IPS-11a (cell line): ENCODE results near the gene TNS1.

Experiments
- H3K4me3 ChIP-seq: one replicate; pipeline ENCODE4 v1.5.1; 2013; ENCODE audit warnings: low read depth, low read length, control low read depth

TNS1 gene

DNA sequence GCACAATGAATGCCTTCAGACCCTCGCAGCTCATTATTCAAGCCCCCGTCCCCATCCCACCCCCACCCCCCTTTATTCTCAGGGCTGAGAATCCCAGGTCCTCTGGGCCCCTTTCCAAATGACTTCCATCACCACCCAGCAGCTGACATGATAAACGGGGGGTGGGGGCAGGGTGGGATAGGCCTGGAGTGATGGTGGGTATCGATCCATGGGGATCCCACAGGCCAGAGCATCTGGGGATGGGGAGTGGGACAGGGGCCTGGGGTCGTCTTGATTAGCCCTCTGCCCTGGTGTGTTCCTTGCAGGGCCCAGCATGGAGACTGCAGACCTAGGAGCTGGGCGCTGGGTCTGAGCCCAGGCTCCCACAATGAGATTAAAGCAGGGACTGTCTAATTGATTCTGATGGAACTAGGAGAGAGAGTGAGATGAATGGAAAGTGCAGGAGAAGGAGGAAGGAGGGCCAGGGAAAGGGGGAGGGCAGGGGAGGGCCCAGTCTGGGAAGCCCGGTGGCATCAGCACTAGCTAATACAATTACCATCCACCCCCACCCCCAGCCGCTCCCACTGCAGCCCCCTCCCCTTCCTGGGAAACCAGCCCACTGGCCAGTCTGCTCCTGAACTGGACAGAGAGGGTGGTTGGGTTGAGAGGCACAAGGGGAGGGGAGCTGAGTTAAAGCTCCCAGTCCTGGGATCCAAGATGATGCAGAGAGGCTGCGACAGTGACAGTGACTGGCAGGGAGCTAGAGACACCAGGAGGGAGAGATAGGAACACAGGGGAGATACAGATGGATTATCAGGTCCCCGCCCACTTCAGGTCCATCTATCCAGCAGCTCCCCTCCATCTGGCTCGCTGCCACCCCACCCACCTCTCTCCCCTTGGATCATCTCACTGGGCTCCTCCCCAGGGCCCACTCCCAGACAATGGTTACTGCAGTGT, 13.1 kb upstream of the TNS1 start:
- no peak overlapping the region for H3K4me3 ChIP-seq

DNA sequence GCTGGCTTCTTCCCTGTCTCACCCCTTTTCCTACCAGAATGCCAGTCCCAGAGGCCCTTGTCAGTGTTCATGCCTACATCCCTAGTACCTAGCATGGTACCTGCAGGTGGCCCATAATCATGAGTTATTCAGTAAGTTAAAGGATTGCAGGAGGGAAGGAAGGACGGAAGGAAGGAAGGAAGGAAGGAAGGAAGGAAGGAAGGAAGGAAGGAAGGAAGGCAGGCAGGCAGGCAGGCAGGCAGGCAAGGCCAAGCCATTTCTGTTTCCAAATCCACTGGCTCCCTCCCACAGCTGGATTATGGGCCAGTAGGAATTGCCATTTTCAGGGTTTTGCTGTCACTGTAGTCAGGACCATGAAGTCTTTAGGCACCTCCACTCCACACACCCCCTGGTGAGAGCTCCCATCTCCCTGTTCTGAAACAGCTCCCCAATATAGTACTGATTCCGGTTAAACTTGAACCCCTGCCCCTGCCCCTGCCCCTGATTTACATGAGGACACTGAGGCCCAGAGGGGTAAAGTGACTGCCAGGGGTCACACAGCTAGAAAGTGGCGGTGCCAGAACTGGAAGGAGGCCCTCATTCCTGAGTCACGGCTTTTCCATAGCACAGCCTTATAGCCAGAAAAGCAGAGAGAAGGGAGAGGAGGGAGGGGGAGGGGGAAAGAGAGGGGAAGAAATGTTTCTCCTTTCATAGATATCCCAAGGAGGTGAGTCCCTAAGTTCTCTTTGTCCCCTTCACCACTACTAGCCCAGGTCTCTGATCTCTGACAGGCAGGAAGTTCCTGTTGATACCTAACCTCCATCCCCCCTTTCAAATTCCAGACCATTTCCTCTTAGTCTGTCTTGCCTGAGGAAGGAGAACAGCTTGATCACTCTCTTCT, 12.2 kb upstream of the TNS1 start:
- no peak overlapping the region for H3K4me3 ChIP-seq

GRCh38 chr2:218013289-218013688, 10.5 kb upstream of the TNS1 start:
- H3K4me3 ChIP-seq: no peak overlapping the region

DNA sequence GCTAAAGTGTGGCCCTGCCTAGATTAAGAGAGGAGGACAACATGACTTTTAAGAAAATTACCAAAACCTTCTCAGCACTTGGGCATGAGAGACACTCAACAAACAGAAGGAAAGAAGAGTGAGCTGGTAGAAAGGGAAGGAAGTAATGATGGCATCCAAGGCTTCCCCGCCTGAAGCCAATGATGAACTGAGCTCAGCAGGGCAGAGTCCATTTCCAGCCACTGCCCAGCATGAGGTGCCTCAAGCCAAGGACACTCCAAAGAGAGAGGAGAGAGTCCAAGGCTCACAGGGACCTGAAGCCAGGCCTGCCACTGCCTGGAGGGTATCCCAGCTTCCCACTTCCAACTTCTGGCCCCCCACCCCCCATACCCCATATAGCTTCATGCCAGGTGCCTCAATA, 9.5 kb upstream of the TNS1 start:
- H3K4me3 ChIP-seq: no peak overlapping the region

- H3K4me3 ChIP-seq: no peak overlapping the region
Measured at GRCh38 chr2:218011653-218012040, 8.9 kb upstream of the TNS1 start.

- no peak overlapping the region for H3K4me3 ChIP-seq
Measured at GRCh38 chr2:218010984-218011652, 8.3 kb upstream of the TNS1 start.

DNA sequence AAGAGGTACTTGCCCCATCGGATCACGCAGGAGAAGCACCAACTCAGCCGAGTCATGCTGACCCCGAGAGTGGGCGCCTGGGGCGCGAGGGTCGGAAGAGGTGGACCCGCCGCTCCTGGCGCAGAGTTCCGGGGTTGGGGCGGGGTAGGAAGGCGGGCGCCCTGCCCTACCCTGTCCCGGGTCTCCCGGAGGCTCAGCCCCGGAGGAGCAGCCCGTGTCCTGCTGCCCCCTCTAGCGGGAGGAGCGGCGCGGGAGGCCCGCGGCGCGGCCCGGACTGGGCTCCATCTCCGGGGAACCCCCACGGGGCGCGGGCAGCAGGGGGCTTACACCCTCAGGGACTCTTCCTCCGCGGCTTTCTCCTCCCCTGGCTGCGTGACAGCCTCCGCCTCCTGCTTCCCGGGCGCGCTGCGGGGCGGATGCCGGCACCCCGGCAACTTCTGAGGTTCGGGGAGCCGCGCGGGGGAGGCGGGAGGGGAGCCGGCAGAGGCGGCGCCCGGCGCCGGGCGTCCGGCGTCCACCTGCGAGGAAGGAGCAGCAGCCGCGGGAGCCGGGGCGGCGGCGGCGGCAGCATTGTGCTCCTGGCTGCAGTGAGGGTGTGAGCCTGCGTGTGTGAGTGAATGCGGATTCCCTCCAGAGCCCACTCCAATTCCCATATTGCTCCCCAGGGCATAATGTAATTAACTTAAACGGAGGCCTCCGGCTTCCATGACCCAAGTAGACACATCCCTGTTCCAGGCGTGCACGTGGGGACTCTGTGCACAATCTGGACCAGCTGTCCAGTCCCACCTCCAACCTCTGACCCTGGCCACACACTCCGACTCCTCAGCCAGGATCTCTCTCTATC, 7.6 kb upstream of the TNS1 start:
- H3K4me3 ChIP-seq: peak overlapping the region; percentile 51

DNA sequence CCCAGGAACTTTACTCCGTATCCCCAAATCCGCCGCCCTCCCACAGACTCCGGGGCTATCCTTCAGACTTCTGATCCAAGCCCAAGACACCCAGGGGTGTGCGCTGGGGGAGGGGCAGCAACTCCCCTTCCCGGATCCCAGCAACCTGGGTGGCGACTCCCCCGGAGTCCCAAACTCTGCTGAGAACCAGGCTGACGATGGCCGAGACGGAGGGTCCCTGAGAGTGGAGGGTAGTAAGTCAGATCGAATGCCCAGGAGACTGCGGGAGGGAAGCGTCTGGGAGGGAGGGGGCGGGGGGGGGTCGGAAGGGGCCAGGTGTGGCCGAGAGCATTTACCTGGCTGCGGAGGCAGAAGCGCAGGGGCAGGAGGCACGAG, 7.0 kb upstream of the TNS1 start:
- H3K4me3 ChIP-seq: peak overlapping the region; percentile 51

DNA sequence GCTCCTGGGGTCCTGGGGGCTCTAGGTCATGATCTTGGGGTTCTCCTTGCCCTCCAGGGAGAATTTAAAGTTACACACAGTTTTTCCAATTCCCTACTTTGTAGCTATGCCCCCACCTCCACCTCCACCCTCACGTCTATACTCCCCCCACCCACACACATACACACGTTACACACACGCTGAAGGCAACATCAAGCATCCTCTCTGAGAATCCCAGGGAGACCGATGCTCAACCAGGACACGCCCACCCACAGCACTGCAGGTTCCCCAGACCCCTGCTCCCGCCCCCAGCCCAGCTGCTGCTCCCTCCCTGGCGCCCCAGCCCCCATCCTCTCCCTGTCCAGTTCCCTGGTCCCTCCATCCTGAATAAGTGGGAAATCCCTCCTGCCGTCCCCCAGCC, 6.4 kb upstream of the TNS1 start:
- no peak overlapping the region for H3K4me3 ChIP-seq

GRCh38 chr2:218008060-218009040, 5.6 kb upstream of the TNS1 start:
- no peak overlapping the region for H3K4me3 ChIP-seq

DNA sequence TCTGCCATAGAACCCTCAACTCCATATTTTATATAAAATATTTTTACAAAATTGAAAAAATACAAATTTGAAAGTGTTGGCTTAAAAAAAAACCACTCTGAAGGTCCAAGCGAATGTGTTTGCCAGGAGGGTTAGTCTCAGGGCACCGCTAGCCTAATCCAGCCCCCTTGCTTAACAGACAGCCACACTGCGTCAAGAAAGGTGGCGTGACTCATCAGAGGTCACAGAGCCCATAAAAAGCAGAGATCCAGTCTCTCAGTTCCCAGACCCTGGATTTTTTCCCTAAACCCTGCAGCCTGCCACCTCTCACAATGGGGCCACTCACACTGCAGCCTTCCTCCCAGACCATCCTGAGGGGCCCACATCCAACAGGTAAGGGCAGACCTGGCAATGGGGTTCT, 3.9 kb upstream of the TNS1 start:
- H3K4me3 ChIP-seq: no peak overlapping the region

- H3K4me3 ChIP-seq: no peak overlapping the region
Measured at GRCh38 chr2:218005486-218005885, 2.7 kb upstream of the TNS1 start.

DNA sequence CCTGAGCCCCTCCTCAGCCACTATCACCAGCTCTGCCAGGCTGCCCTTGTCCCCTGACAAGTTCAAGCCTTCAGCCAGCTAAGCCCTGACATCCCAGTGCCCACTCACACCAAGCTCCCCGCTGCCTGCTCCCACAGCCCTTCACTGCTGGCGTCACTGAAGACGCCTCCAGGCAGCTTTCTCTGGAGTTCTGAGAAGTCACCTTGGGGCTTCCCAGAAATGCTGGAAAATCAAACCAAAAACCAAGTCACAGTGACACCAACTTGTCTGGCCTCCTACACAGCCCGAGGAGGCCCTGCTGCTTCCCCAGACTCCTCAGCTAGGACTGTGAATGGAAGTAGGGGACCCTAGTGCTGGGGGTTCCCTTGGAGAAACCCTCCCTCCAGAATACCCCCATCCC, 2.2 kb upstream of the TNS1 start:
- H3K4me3 ChIP-seq: no peak overlapping the region

- no peak overlapping the region for H3K4me3 ChIP-seq
Measured at GRCh38 chr2:218003981-218004419, 1.2 kb upstream of the TNS1 start.

GRCh38 chr2:218003281-218003944, 618 bp upstream of the TNS1 start:
- H3K4me3 ChIP-seq: no peak overlapping the region

- H3K4me3 ChIP-seq: no peak overlapping the region
Measured at GRCh38 chr2:218002143-218002844, 501 bp downstream of the TNS1 start.

GRCh38 chr2:218001629-218002028, 1.2 kb downstream of the TNS1 start:
- H3K4me3 ChIP-seq: no peak overlapping the region

GRCh38 chr2:218000136-218000535, 2.7 kb downstream of the TNS1 start:
- no peak overlapping the region for H3K4me3 ChIP-seq
